CD4-positive, alpha-beta T cell treated with Interleukin-6 at 100 ng/mL for 8 hours (primary cell): ENCODE measurements around the gene KCNN3.
A peak's percentile ranks its signal among the peaks of the same experiment; 100 is the strongest.

ENCODE experiments used
- DNase-seq: peaks from one replicate; pipeline ENCODE4 v3.0.0-alpha.2; 2020; ENCODE audit warnings: mixed read lengths, low spot score

The KCNN3 gene

DNA sequence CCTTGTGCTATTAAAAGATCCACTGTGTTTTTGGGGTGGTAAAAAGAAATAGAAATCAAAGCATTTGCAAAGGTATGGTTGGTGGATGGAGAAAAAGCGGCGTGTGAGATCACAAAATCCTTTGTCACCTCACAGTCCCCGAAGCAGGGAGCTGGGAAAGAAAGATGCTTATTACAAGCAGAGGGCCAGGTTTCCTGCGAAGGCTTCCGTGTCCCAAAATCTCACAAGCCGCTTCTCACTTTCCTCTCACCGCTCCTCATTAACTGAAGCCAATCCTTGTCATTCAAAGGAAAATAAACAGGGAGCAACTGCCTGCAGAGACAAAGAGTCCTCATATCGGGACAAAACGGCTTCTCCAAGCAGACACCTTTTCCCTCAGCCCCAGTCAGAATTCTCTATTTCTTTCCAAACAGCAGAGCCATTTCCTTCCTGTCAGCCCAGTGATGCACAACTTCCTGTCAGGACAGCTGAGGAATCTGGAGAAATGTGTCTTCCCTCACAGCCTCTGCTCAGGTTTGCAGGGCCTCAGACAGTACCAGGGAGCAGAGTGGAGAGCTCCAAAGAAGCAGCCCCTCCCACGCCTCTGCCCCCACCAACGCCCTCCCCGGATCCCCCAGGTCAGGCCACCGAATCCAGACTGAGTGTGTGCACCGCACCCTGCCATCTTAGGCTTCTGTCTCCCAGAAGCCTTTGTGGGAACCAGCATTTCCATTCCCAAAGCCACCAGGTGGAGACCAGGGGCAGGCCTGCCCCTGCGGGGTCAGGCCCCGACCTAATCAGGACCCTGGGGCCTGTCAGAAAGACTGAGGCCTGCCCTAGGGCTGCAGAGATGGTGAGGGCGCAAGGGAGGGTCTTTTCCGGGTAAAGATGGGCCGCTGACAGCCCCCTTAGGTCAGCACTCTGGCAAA is 29.6 kb downstream of the KCNN3 start:
- DNase-seq, result no peak

DNA sequence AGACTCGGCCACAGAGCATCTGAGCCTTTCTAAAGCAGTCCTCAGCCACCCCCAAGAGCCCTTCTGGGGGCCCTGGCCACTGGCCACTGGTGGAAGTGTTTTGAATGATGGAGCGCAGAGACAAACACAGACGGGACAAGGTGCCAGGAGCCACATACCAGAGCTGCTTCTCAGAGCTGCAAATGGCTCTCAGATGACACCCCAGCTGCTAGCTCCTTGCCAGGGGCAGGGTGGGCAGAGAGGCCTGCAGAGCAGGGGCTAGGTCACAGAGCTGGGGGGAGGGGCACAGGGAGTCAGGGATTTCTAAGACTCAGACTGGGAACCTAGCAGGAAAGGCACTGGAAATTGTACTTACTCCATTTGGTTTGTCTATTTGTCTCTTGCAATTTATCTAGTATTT is 30.4 kb downstream of the KCNN3 start:
- DNase-seq, result no peak

DNA sequence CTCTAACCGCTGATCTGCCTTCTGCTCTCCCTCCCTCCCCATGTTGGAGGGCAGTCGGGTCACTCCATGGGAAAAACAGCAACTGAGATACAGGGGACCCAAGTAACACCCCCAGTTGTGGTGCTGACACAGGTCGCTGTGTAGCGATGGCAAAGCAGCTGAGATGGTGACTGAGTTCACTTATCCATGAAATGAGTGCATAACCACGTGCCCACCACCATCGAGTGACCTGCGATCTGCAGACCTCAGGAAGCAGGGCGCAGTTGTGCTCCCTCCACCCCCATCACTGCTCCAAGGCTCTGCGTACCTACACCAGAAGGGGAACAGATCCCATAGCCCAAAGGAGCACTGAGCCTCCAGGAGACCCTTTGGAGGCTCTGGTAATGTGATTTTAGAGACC is 31.1 kb downstream of the KCNN3 start:
- DNase-seq, result no peak

GRCh38 chr1:154838461-154838860 is 31.6 kb downstream of the KCNN3 start:
- DNase-seq, result no peak

- DNase-seq, result no peak
Observed at GRCh38 chr1:154837672-154838171, 32.4 kb downstream of the KCNN3 start.

DNA sequence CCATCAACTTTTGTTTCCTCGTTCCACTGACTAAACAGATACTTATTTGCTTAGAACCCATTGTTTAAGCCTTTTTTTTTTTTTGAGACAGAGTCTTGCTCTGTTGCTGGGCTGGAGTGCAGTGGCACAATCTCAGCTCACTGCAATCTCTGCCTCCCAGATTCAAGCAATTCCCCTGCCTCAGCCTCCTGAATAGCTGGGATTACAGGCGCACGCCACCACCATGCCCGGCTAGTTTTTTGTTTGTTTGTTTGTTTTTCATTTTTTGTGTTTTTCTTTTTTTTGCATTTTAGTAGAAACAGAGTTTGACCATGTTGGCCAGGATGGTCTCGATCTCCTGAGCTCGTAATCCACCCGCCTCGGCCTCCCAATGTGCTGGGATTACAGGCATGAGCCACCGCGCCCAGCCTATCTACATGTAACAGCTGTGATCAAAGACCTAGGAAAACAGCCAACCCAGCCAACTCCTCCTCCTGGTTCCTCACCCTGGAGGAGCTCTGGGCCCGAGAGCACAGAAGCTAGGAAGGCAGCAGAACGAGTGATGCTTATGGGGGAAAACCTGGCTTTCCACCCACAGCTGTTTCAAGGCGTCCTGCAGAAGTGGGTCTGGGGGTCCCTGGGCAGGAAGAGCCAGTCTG is 32.9 kb downstream of the KCNN3 start:
- no peak for DNase-seq

- no peak for DNase-seq
Observed at GRCh38 chr1:154835531-154836324, 34.4 kb downstream of the KCNN3 start.

GRCh38 chr1:154833841-154834240 is 36.2 kb downstream of the KCNN3 start:
- DNase-seq, result no peak

- DNase-seq, result no peak
Observed at GRCh38 chr1:154833209-154833608, 36.9 kb downstream of the KCNN3 start.

DNA sequence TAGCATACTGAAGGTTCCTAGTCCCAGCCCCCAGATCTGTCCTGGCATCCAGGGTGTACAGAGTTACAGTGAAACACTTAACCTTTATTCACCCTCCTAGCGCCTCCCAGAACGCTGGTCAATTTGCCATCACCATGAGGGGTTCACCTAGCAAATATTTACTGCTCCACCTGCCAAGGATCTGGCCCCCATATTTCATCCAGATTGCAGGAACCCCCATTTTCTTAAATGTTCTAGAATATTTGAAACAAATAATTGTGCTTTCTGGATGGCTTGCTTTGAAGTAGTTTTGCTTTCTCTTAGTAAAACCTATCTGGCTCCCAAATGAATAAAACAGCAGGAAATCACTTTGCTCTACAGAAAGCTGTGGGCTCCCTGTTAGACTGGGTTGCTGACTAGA is 37.7 kb downstream of the KCNN3 start:
- DNase-seq, result no peak

DNA sequence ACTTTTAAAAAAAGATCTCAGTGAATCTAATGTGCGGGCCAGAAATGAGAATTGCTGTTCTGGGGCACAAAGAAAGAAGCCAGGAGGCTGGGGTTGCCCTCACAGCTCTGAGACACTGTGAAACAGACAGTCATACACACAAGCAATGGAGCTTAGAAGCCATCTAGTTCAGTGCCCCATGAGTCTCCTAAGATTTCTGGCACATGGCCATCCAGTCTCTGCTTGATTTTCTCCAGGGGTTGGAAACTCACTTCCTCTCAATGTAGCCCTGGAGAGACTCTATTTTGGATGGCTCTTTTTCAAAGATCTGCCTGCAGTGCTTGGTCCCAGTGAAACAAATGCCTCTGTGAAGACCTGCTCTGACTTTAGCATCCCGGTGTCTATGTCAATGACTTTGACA is 38.6 kb downstream of the KCNN3 start:
- DNase-seq, result no peak

DNA sequence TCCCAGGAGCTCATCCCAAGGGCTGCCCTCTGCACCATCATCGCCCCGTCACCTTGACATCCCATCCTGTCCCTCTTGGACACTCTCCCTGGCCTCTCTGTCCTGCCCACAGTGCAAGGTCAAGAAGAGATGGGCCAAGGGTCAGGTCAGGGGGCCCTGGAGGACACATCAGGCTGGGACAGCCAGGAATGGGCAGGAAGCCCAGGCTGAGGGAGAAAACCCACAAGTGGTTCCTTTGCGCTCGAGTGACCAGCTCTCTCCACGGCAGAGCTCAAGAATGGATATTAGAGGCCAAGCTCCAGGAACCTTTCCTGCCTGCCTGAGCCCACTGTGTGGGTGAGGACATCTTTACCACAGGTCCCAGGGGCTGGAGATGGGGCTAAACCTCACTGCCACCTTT is 41.0 kb downstream of the KCNN3 start:
- DNase-seq, result no peak

DNA sequence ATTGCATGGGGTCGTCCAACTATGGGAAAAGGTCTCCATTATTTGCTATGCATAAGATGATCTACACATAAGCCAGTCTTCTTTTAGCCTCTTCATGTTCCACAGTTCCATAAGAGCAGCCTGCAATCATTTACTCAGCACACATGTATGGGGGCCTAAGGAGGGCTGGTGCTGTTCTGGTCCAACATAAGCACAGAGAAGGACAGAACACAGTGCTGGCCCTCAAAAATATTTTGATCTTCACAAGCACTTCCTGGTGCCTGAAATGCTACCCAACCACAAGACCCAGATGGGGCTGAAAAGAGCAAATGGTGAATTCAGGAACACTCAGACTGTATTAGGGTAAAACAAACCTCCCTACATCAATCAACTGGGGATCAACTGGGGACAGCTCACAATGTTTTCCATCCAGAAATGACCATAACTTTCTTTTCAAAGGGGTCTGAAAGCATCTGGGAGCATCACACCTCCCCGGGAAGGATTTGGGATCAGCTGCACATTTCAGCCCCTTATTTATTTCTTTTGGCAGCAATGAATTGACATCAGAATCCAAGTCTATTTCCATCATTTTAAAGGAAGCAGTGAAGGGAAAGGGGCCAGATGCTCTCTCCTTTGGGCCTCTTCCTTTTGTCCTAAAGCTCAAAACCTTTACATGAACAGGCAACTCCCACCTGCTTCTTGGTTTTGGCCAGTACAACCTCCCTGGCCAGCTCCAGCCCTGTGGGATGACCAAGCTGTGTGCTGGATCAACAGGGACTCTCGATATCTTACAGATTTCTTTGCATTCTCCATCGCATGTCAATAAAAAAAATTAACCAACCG is 45.7 kb downstream of the KCNN3 start:
- no peak for DNase-seq

DNA sequence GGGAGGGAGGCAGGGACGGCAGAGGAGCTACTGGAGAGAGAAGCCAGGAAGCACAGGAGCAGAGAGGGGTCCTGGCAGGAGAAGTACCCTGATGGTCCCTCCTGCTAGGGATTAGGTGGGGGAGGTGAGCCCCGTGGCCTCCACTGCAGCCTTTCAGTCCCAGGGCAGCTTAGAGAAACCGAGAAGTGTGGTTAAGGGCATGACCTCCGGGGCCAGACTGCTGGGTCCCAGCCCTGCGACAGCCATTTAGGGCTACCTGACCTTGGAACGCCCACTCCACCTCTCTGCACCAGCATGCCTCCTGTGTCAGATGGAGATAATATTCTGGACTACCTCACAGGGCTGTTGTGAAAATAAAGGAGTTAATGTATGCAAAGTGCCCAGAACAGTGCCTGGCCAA is 47.4 kb downstream of the KCNN3 start:
- no peak for DNase-seq

DNA sequence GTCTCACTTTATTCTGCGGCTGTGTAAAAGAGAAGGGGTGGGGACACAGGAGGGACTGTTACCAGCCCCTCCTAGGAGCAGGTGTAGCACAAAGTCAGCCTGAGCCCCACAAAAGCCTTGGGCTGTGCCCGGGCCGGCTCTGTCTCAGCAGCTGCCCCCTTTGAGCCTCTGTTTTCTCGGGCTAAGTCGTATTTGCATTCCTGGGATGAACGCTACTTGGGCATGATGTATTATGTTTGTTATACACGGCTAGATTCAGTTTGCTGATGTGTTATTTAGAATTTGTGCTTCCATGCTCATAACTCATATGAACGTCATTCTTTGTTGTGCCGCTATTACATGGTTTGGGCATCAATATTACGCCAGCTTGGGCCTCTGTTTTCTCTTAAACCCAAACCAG is 47.8 kb downstream of the KCNN3 start:
- no peak for DNase-seq

DNA sequence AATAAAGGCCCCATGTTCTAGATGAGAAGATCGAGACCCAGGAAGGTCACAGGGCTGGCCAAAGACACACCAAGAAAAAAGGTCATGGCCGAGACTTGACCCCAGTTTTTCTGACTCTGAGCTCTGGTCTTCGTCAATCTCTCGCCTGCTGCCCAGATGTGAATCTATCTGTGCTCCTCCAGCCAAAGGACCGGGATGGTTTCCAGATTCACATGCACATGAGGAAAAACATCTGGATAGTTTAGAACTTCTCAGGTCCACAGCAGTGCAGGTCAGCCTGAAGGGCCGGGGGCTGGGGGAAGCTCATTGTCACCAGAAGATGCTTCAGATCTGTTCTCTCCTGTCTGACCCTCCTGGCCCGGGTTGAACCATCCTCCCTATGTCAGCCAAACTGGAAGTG is 49.0 kb downstream of the KCNN3 start:
- no peak for DNase-seq

DNA sequence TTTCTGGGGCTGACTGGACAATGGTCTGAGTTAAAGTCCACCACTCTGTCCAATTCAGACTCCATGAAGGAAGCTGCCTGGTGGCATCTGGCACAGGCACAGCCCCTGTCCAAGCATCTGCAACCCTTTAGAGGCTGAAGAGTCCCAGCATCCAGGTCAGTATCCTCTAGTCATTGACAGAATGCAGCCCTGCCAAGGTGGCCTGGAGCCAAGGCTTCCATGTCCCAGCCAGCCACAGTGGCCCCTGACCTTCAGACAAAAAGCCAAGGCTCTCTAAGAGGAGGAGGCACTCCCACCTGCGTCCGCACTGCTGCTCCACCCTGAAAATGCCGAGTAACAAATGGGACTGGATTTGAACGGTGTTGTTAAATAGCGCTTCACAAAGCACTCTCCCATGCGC is 49.4 kb downstream of the KCNN3 start:
- DNase-seq, result no peak

- peak; percentile 9 for DNase-seq
Observed at GRCh38 chr1:154819628-154820590, 50.2 kb downstream of the KCNN3 start.

GRCh38 chr1:154818911-154819310 is 51.2 kb downstream of the KCNN3 start:
- no peak for DNase-seq

GRCh38 chr1:154816937-154817336 is 53.1 kb downstream of the KCNN3 start:
- no peak for DNase-seq

DNA sequence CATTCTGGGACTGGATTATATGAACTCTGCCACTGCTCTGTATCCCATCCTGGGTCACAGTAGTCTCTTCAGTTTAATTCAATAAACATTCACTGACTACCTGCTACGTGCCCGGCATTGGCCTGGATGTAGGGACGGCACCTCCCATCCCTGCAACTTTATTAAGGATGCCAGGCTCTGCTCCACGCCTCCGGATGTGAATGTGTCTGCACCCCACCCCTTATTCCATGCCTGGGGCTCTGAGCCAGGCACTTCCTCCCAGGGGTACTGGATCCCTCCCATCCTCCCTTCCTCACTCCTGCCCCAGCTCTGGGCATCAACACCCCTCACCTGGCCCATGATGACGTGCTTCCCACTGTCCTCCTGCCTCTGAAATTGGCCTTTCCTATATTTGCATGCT is 53.7 kb downstream of the KCNN3 start:
- DNase-seq, result no peak
